ENCODE measurements around the gene GNAQ.

GRCh38 chr9:77817590-77818311, 213.9 kb downstream of the GNAQ start:
- TF ChIP-seq CTCF (IDR thresholded peaks at IDR 0.05) (no peak), POLR2A (IDR thresholded peaks at IDR 0.05) (no peak)
